GM18520 (cell line): ENCODE results near the gene MYO1C.
"Not testable (repeated sequence)": the region's sequence is repeated elsewhere in the genome, so short reads cannot be mapped to it uniquely, and the experiment has no call there.

ENCODE experiments used
- ATAC-seq: cut with Tn5 transposase; IDR thresholded peaks from one replicate; pipeline ENCODE4 v1.9.1; 2021; ENCODE audit not compliant: unreplicated experiment

MYO1C gene

DNA sequence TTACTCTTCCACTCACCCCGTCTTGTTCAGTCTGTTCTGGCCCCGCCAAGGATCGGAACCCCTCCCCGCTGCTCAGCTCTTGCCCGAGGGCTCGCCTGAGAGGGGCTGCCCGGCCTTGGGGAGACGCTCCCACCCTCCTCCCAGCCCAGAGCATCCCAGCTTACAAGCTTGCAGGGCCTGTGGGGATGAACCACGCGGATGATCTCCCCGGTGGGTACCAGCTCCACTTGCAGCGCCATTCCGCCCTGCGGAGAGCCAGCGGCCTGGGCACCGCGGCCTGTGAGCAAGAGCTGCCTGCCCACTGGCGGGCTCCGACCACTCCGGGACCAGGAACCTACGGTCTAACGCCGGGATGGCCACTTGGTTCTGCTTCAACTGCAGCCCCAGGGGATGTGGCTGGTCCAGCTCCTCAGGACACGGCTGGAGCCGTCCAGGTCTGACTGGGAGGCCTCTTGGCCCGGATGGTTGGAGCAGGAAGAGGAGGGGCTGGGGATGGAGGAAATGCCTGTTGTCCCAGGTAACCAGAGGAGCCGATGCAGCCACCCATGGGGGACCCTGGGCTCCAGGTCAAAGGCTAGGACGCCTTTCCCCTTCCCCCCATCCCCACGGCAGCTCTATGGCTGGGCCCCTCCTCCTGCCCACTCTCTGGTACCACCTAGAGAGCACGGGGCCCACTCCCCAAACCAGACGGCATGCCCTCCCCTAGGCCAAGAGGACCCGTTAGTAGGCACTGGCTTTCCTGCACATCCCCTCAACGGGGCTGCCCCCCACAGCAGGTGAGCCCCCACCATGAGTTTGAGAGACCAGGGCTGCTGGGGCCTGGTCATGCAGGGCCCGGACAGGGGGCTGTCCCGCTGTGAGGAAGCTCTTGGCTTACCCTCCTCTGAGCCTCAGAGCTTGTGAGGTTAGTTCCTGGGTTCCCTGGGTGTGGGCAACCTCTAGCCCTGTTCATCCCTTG lies at the start of gene MYO1C:
TSS of gene MYO1C (minus strand) at position 438 of the 958 bp plus-strand sequence. CDS start at position 239, 199 bp downstream.
- ATAC-seq, result no peak

DNA sequence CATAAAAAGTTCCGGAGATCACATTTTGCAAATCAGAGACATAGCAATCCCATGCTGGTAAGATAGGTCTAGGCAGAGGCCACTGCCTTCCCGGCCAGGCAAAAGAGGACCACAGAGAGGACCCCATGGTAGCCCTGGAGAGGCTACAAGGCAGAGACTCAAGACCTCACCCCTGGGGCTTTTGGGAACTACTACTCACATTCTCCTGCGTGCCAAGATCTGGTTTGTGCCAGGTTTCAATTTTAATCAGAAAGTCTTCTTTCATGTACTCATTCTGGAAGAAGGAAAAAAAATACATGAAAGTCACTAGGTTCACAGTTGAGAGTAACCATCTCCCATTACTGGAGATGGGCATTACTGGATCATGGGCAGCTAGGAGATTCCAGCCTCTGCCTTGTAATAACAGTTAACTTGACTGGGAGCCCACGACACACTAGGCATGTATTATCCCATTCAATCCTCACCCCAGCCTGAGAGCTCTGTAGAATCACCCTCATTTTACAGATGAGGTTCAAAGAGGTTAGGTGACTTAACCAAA lies 49.0 kb upstream of the MYO1C start:
- no peak for ATAC-seq

DNA sequence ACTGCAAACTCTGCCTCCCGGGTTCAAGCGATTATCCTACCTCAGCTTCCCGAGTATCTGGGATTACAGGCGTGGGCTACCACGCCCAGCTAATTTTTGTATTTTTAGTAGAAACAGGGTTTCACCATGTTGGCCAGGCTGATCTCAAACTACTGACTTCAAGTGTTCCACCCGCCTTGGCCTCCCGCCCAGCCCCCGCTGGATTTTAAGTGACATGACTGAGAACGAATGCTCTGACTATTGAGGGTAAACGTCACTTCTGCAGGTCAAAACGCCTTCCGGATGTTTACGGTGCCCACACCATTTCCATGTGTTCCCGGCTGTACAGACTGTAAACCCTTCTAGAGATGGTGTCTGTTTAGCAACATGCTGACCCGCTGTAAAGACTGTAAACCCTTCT lies 47.3 kb upstream of the MYO1C start:
- no peak for ATAC-seq

DNA sequence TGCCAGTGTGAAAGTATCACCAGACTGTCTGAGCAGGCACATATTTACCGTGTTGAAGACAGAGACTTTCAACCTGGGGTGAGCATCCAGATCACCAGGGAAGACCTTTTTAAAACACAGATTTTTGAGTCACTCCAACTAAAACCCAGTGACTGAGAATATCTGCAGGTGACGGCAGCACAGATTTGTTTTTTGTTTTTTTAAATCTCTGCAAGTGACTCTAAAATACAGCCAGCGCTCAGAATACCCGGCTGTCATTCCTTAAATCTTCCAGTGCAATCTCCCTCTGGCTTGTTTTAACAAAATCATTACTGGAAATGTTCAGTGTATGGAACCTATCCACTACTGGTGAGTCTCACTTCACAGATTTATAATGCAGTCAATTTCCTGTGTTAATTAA lies 43.3 kb upstream of the MYO1C start:
- ATAC-seq, result no peak

GRCh38 chr17:1533661-1534325 lies 41.3 kb upstream of the MYO1C start:
- ATAC-seq, result no peak

- ATAC-seq, result no peak
Measured at GRCh38 chr17:1532836-1533602, 40.5 kb upstream of the MYO1C start.

DNA sequence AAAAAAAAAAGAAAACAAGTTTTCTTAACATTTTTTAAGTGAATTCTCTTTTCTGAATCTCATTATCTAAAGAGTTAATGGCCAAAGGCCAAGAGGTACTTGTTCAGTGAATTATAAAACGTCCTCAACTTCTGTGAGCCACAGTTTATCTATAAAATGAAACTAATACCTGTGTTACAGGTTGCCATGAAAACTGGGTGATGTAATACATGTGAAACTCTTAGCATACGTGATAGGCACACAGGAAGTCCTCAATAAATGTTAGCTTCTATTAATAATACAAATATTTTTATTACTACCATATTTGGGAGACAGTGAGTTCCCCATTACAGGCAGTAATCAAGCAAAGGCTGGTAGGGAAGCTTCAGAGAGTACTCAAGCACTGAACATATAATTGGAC lies 37.4 kb upstream of the MYO1C start:
- ATAC-seq, result no peak

GRCh38 chr17:1526876-1527275 lies 34.4 kb upstream of the MYO1C start:
- ATAC-seq, result not testable (repeated sequence)

- no peak for ATAC-seq
Measured at GRCh38 chr17:1522626-1523025, 30.1 kb upstream of the MYO1C start.

- ATAC-seq, result no peak
Measured at GRCh38 chr17:1521086-1521640, 28.7 kb upstream of the MYO1C start.

DNA sequence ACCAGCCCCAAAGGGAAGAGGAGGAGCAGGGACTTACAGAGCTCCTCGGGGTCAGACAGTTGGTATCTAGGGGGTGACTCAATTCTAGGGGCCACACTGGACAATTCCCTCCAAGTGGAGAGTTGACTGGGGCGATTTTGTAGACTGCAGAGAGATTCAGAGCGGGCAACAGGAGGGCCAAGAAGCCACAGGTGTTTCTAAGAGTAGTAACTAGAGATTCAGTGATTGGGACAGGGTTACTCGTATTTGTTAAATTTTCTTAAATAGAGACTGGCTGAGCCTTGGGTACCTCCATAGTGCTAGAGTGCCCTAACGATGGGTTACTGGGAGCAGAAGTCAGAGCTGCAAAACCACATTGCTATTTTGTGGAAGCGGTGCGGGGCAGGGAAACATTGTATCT lies 27.2 kb upstream of the MYO1C start:
- ATAC-seq, result no peak

- ATAC-seq, result no peak
Measured at GRCh38 chr17:1518410-1518809, 25.9 kb upstream of the MYO1C start.

GRCh38 chr17:1516388-1517161 lies 24.1 kb upstream of the MYO1C start, which contains the start of gene INPP5K:
Gene INPP5K, minus strand, starts transcription at chr17:1516612. Its CDS starts 113 bp downstream, at chr17:1516499.
- peak; percentile 93 for ATAC-seq

- no peak for ATAC-seq
Measured at GRCh38 chr17:1515640-1516387, 23.3 kb upstream of the MYO1C start.

GRCh38 chr17:1512351-1512750 lies 19.9 kb upstream of the MYO1C start:
- no peak for ATAC-seq

GRCh38 chr17:1511756-1512321 lies 19.4 kb upstream of the MYO1C start:
- no peak for ATAC-seq

- ATAC-seq, result no peak
Measured at GRCh38 chr17:1511290-1511689, 18.8 kb upstream of the MYO1C start.

DNA sequence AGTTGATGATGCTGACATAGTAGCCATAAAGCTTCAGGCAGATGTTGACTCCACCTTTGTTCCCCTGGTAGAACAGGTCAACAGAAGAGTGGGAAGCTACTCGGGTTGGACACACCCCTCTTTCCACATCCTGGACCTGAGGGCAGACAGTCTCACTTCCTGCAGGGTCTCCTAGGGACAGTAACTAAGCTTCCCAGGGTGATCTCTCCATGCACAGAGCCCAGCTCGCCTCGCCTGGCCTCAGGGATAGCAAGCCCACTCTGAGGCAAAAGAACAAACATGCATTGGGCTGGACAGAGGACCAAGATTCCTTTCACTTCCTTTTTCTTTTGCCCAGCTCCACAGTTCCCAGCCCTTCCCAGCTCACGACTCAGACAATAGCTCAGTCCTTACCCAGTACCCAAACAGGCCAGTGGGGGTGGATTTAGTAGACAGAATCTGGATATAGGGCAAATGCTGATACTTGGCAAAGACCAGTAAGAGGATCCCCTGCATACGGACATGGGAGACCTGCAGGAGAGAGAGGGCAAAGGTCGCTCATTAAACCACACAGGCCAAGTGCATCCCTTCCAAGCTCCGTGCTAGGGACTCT lies 16.9 kb upstream of the MYO1C start:
- no peak for ATAC-seq

- not testable (repeated sequence) for ATAC-seq
Measured at GRCh38 chr17:1508709-1509108, 16.2 kb upstream of the MYO1C start.
